HG03045 (cell line): ENCODE measurements around the gene NR5A1.

Experiments used
- ATAC-seq: cut with Tn5 transposase; IDR thresholded peaks from one replicate; pipeline ENCODE4 v1.9.1; 2021; ENCODE audit warnings: mild to moderate bottlenecking, moderate library complexity; ENCODE audit not compliant: unreplicated experiment

Gene NR5A1

GRCh38 chr9:124485201-124485600, 22.0 kb downstream of the NR5A1 start:
- ATAC-seq = no peak

- ATAC-seq = no peak
Observed at GRCh38 chr9:124483481-124483880, 23.7 kb downstream of the NR5A1 start.

- no peak for ATAC-seq
Observed at GRCh38 chr9:124482431-124483031, 24.7 kb downstream of the NR5A1 start.

GRCh38 chr9:124481115-124481514, 26.1 kb downstream of the NR5A1 start:
- no peak for ATAC-seq

- ATAC-seq = no peak
Observed at GRCh38 chr9:124480621-124480981, 26.6 kb downstream of the NR5A1 start.

GRCh38 chr9:124479947-124480620, 27.1 kb downstream of the NR5A1 start:
- no peak for ATAC-seq

- ATAC-seq = no peak
Observed at GRCh38 chr9:124479371-124479770, 27.8 kb downstream of the NR5A1 start.

- ATAC-seq = no peak
Observed at GRCh38 chr9:124478354-124478753, 28.8 kb downstream of the NR5A1 start.

GRCh38 chr9:124477648-124478285, 29.4 kb downstream of the NR5A1 start:
- no peak for ATAC-seq

GRCh38 chr9:124477211-124477647, 30.0 kb downstream of the NR5A1 start:
- ATAC-seq = no peak

- no peak for ATAC-seq
Observed at GRCh38 chr9:124475868-124476690, 31.1 kb downstream of the NR5A1 start.

- no peak for ATAC-seq
Observed at GRCh38 chr9:124475158-124475867, 31.9 kb downstream of the NR5A1 start.

- ATAC-seq = no peak
Observed at GRCh38 chr9:124474151-124474550, 33.0 kb downstream of the NR5A1 start.

- ATAC-seq = no peak
Observed at GRCh38 chr9:124473310-124473709, 33.9 kb downstream of the NR5A1 start.

- ATAC-seq = no peak
Observed at GRCh38 chr9:124472770-124473169, 34.4 kb downstream of the NR5A1 start.

GRCh38 chr9:124471761-124472160, 35.4 kb downstream of the NR5A1 start:
- ATAC-seq = no peak

GRCh38 chr9:124470726-124471125, 36.5 kb downstream of the NR5A1 start:
- no peak for ATAC-seq

GRCh38 chr9:124470306-124470705, 36.9 kb downstream of the NR5A1 start:
- ATAC-seq = no peak

- ATAC-seq = no peak
Observed at GRCh38 chr9:124469011-124469832, 38.0 kb downstream of the NR5A1 start.
